GM19043 (cell line): Measurements from ENCODE around the gene TBC1D3C.
"Not testable (repeated sequence)": the region's sequence is repeated elsewhere in the genome, so short reads cannot be mapped to it uniquely, and the experiment has no call there.

Experiments
- ATAC-seq: cut with Tn5 transposase; IDR thresholded peaks from one replicate; pipeline ENCODE4 v1.9.1; 2021; ENCODE audit warnings: low read depth; ENCODE audit not compliant: unreplicated experiment

Gene TBC1D3C

GRCh38 chr17:38068534-38068933 is at the start of gene TBC1D3C:
TBC1D3C (minus strand) TSS chr17:38068634; CDS start chr17:38067066, 1,568 bp downstream.
- not testable (repeated sequence) for ATAC-seq

DNA sequence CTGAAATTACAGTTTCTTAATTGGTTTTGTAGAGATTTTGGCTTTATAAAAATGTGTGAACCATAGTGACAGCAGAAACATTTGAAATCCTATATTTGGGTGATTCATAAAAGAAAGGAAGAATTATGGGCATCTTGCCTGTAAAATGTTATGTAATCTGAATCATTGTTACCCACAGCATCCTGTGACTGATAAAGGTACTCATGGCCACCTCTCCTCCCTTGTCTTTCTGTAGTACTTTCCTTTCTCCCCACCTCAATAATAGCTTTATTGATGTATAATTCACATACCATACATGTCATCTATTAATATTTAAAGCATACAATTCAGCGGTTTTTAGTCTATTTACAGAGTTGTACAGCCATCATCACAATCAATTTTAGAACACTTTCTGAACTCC is 30.8 kb upstream of the TBC1D3C start:
- not testable (repeated sequence) for ATAC-seq

GRCh38 chr17:38094059-38094694 is 25.7 kb upstream of the TBC1D3C start:
- ATAC-seq, result not testable (repeated sequence)

- not testable (repeated sequence) for ATAC-seq
These were observed 19.7 kb upstream of the TBC1D3C start for GRCh38 chr17:38088120-38088519.

- not testable (repeated sequence) for ATAC-seq
These were observed 18.9 kb upstream of the TBC1D3C start for GRCh38 chr17:38087344-38087743.
